H1 (cell line): ENCODE data around the gene SFT2D1. TPM values are rescaled to one million over a fixed set of nuclear protein-coding genes. Genes with fewer than 3 reads are reported as not detected.
A peak's percentile ranks its signal among the peaks of the same experiment; 100 is the strongest.

Experiments used
- CTCF ChIA-PET: fragments of 300-600 bp; sonication (Branson Sonifier 250); formaldehyde crosslinking; loops from one replicate; lab custom pipeline; 2021; ENCODE audit not compliant: partially characterized antibody; lab: Charles Lee
- POLR2A ChIA-PET: fragments of 300-600 bp; sonication (Branson Sonifier 250); formaldehyde crosslinking; loops from one replicate; lab custom pipeline; 2021; ENCODE audit warnings: inconsistent platforms; ENCODE audit not compliant: partially characterized antibody; lab: Charles Lee
- DNase-seq, 2 experiments: peaks; one replicate each; pipeline versions ENCODE4 v3.0.0 to v3.0.0-alpha.2; 2010 to 2022; ENCODE audit warnings: low spot score in 2 of 2, low read depth in 1 of 2, mixed read lengths in 1 of 2
- FAIRE-seq: peaks from 2 replicates; lab custom pipeline; 2011; peaks lifted over from hg19 to GRCh38; lab: Jason Lieb, UNC
- H2AFZ ChIP-seq: 2 replicates; pipeline ENCODE4 v1.8.1; 2012; ENCODE audit warnings: low read length, inconsistent platforms
- H2AK5ac ChIP-seq: 2 replicates; pipeline ENCODE4 v1.6.1; 2013; ENCODE audit warnings: low read depth, low read length
- H2BK120ac ChIP-seq: replicated peaks from 2 replicates; pipeline ENCODE3; 2013; ENCODE audit warnings: low read depth, low read length, inconsistent platforms
- H2BK12ac ChIP-seq: 2 replicates; pipeline ENCODE4 v1.6.1; 2013; ENCODE audit warnings: low read depth, low read length
- H2BK15ac ChIP-seq: 2 replicates; pipeline ENCODE4 v1.6.1; 2013; ENCODE audit warnings: low read length
- H2BK20ac ChIP-seq: 2 replicates; pipeline ENCODE4 v1.6.1; 2013; ENCODE audit warnings: low read length
- H2BK5ac ChIP-seq: 2 replicates; pipeline ENCODE4 v1.6.1; 2013; ENCODE audit warnings: low read depth, low read length
- H3K14ac ChIP-seq: 2 replicates; pipeline ENCODE4 v1.6.1; 2013; ENCODE audit warnings: inconsistent platforms; ENCODE audit not compliant: insufficient read length
- H3K18ac ChIP-seq: 2 replicates; pipeline ENCODE4 v1.6.1; 2013; ENCODE audit warnings: low read length; ENCODE audit errors: extremely low read depth
- H3K23ac ChIP-seq: 2 replicates; pipeline ENCODE4 v1.6.1; 2013; ENCODE audit warnings: inconsistent platforms; ENCODE audit not compliant: insufficient read length
- H3K23me2 ChIP-seq: 2 replicates; pipeline ENCODE4 v1.6.1; 2013; ENCODE audit warnings: low read depth, low read length
- H3K27ac ChIP-seq: 2 replicates; pipeline ENCODE4 v1.6.1; 2011; ENCODE audit warnings: low read depth, low read length, inconsistent platforms
- H3K27me3 ChIP-seq, 4 experiments: replicated peaks in 1 of 4; 1 replicate in 1 of 4; 2 replicates in 3 of 4; pipeline versions ENCODE4 v1.6.1 to v1.8.1; 2011 to 2013; ENCODE audit warnings: low read length in 3 of 4, mild to moderate bottlenecking in 3 of 4, inconsistent platforms in 2 of 4, mixed read lengths in 2 of 4, moderate library complexity in 1 of 4; ENCODE audit not compliant: control insufficient read depth in 3 of 4, insufficient read depth in 3 of 4; ENCODE audit errors: extremely low read depth in 1 of 4
- H3K36me3 ChIP-seq, 4 experiments: 2 replicates each; pipeline versions ENCODE4 v1.6.1 to v1.8.1; 2011 to 2013; ENCODE audit warnings: mild to moderate bottlenecking in 4 of 4, low read length in 3 of 4, moderate library complexity in 2 of 4, control low read depth in 1 of 4, inconsistent platforms in 1 of 4; ENCODE audit not compliant: insufficient read depth in 4 of 4, control insufficient read depth in 2 of 4
- H3K4ac ChIP-seq: replicated peaks from 2 replicates; pipeline ENCODE3; 2013; ENCODE audit warnings: low read length, low read depth, mixed read lengths, inconsistent platforms; ENCODE audit not compliant: insufficient read length
- H3K4me1 ChIP-seq, 4 experiments: replicated peaks in 1 of 4; 1 replicate in 1 of 4; 2 replicates in 3 of 4; pipeline versions ENCODE4 v1.6.1 to v1.8.1; 2011 to 2013; ENCODE audit warnings: low read length in 3 of 4, inconsistent platforms in 2 of 4, mixed read lengths in 1 of 4; ENCODE audit not compliant: insufficient read depth in 4 of 4, control insufficient read depth in 3 of 4
- H3K4me2 ChIP-seq, 2 experiments: 2 replicates each; pipeline versions ENCODE4 v1.6.1 to v1.8.1; 2011 to 2013; ENCODE audit warnings: low read depth in 2 of 2, low read length in 2 of 2, control low read depth in 1 of 2, inconsistent platforms in 1 of 2, mild to moderate bottlenecking in 1 of 2; ENCODE audit not compliant: insufficient read depth in 1 of 2
- H3K4me3 ChIP-seq, 4 experiments: fragments of 200-600, 300-600 bp in 1 of 4; sonication (generic), shearing (Covaris generic), sonication (Bioruptor Twin) in 1 of 4; 2 replicates each; pipeline versions ENCODE4 v1.5.1 to v1.8.1; 2011 to 2016; ENCODE audit warnings: low read length in 4 of 4, low read depth in 3 of 4, control low read depth in 2 of 4, inconsistent platforms in 2 of 4, mild to moderate bottlenecking in 2 of 4, mixed read lengths in 1 of 4, moderate library complexity in 1 of 4; ENCODE audit not compliant: insufficient read depth in 2 of 4; ENCODE audit errors: extremely low read depth in 1 of 4
- H3K56ac ChIP-seq: replicated peaks from 2 replicates; pipeline ENCODE3; 2013; ENCODE audit warnings: low read depth, mild to moderate bottlenecking, mixed read lengths, low read length, inconsistent platforms; ENCODE audit not compliant: insufficient read length
- H3K79me1 ChIP-seq: 2 replicates; pipeline ENCODE4 v1.6.1; 2013; ENCODE audit warnings: low read depth, low read length, control low read depth
- H3K79me2 ChIP-seq, 2 experiments: 2 replicates each; pipeline versions ENCODE4 v1.6.1 to v1.8.1; 2012 to 2013; ENCODE audit warnings: low read length in 2 of 2, mild to moderate bottlenecking in 2 of 2, inconsistent platforms in 1 of 2; ENCODE audit not compliant: insufficient read depth in 2 of 2, control insufficient read depth in 1 of 2
- H3K9ac ChIP-seq, 4 experiments: replicated peaks in 1 of 4; 1 replicate in 1 of 4; 2 replicates in 3 of 4; pipeline versions ENCODE4 v1.6.1 to v1.8.1; 2011 to 2013; ENCODE audit warnings: low read depth in 3 of 4, low read length in 3 of 4, control low read depth in 2 of 4, mild to moderate bottlenecking in 2 of 4, moderate library complexity in 2 of 4, inconsistent platforms in 1 of 4; ENCODE audit errors: extremely low read depth in 1 of 4
- H3K9me3 ChIP-seq, 2 experiments: 2 replicates each; pipeline versions ENCODE4 v1.6.1 to v1.8.1; 2012 to 2013; ENCODE audit warnings: mild to moderate bottlenecking in 2 of 2, moderate library complexity in 2 of 2, control low read depth in 1 of 2, inconsistent platforms in 1 of 2, low read depth in 1 of 2, low read length in 1 of 2, mixed read lengths in 1 of 2; ENCODE audit not compliant: insufficient read depth in 2 of 2
- H4K20me1 ChIP-seq, 2 experiments: replicated peaks in 1 of 2; 2 replicates each; pipeline versions ENCODE3 to v1.8.1; 2011 to 2013; ENCODE audit warnings: inconsistent platforms in 2 of 2, low read length in 2 of 2, mild to moderate bottlenecking in 1 of 2; ENCODE audit not compliant: insufficient read depth in 2 of 2, control insufficient read depth in 1 of 2
- H4K5ac ChIP-seq: 2 replicates; pipeline ENCODE4 v1.6.1; 2013; ENCODE audit warnings: low read length, low read depth, mixed read lengths, inconsistent platforms; ENCODE audit not compliant: insufficient read length
- H4K8ac ChIP-seq: 2 replicates; pipeline ENCODE4 v1.8.0; 2013; ENCODE audit warnings: mild to moderate bottlenecking, moderate library complexity, low read length, inconsistent platforms; ENCODE audit not compliant: insufficient read depth; ENCODE audit errors: extremely low read depth
- H4K91ac ChIP-seq: replicated peaks from 2 replicates; pipeline ENCODE3; 2013; ENCODE audit warnings: low read length, mixed read lengths, inconsistent platforms; ENCODE audit not compliant: insufficient read length
- ATF2 ChIP-seq: IDR thresholded peaks from 2 replicates; pipeline ENCODE4 v1.6.1; 2012; ENCODE audit warnings: low read length, inconsistent platforms
- CTCF ChIP-seq, 3 experiments: IDR thresholded peaks; 1 replicate in 2 of 3; 2 replicates in 1 of 3; pipeline versions ENCODE4 v1.5.1 to v1.6.1; 2011; ENCODE audit warnings: low read length in 3 of 3, mild to moderate bottlenecking in 3 of 3, inconsistent platforms in 2 of 3, low read depth in 1 of 3, moderate library complexity in 1 of 3; ENCODE audit not compliant: insufficient read depth in 1 of 3; ENCODE audit errors: control extremely low read depth in 1 of 3
- NRF1 ChIP-seq: IDR thresholded peaks from 2 replicates; pipeline ENCODE4 v1.6.1; 2011; ENCODE audit warnings: mild to moderate bottlenecking, low read depth, low read length, improper control_type of control experiment
- POLR2A ChIP-seq, 2 experiments: IDR thresholded peaks; 1 replicate in 1 of 2; 2 replicates in 1 of 2; pipeline ENCODE4 v1.6.1; 2011; ENCODE audit warnings: low read depth in 2 of 2, low read length in 2 of 2, mild to moderate bottlenecking in 2 of 2; ENCODE audit errors: control extremely low read depth in 1 of 2
- RBBP5 ChIP-seq: IDR thresholded peaks from 2 replicates; pipeline ENCODE4 v1.7.1; 2012; ENCODE audit warnings: low read depth, mild to moderate bottlenecking, inconsistent platforms, low read length, moderate library complexity, borderline replicate concordance
- YY1 ChIP-seq: IDR thresholded peaks from 2 replicates; pipeline ENCODE4 v1.6.1; 2011; ENCODE audit warnings: low read depth, mild to moderate bottlenecking, low read length
- WGBS, 2 experiments: shearing (Covaris generic) in 1 of 2; methylation state at CpG; one replicate each; pipeline versions ENCODE4 v1.1.6 to v1.1.7; 2013 to 2015; ENCODE audit warnings: low lambda C conversion rate in 2 of 2, mixed read lengths in 2 of 2, inconsistent platforms in 1 of 2, low coverage in 1 of 2, missing lambda C conversion rate in 1 of 2; ENCODE audit not compliant: insufficient replicate concordance in 2 of 2, insufficient coverage in 1 of 2, insufficient read length in 1 of 2; ENCODE audit errors: extremely low coverage in 1 of 2, missing lambda C conversion rate in 1 of 2; 5-methylcytosine and 5-hydroxymethylcytosine counted together
- polyA plus RNA-seq, 7 experiments: library from polyadenylated mRNA; depleted of rRNA in 3 of 7; stranded (reverse) in 5 of 7; unstranded in 2 of 7; fragments of >200 nt in 5 of 7; fragments of 200-250 nt in 2 of 7; gene quantifications; 1 replicate in 5 of 7; 2 replicates in 1 of 7; 4 replicates in 1 of 7; pipeline versions ENCODE4 v1.2.1 to v1.2.3, GENCODE V29; 2011 to 2013; ENCODE audit warnings: missing spikeins in 2 of 7, mixed read lengths in 2 of 7
- total RNA-seq: library from RNA; stranded (reverse); fragmentation: NEBNext Ultra II Directional; extraction: Animal tissue kit (Norgen Biotek cat#: 25700); gene quantifications from 2 replicates; pipeline ENCODE4 v1.2.1, GENCODE V29; 2021

SFT2D1 gene
- total and polyA plus RNA-seq, 2 of the 8 experiments (the other 6 are each of a cell fraction or from before 2014, with no cell fraction given): 52.3 to 76.1 TPM

- Histone ChIP-seq H2AFZ (peak overlapping the region; percentile 36; the same call in 1 of the 2 replicates), H3K9me3 (no peaks in the 10 kb centered on the region), H3K23ac (peak overlapping the region; percentile 61), H2BK15ac (no peak overlapping the region), H3K18ac (no peak overlapping the region; the same call in 1 of the 2 replicates), H3K79me1 (no peaks in the 10 kb centered on the region), H3K27ac (no peak overlapping the region), H2BK5ac (no peak overlapping the region), H2BK120ac (peak overlapping the region; percentile 52), H3K4ac (no peak overlapping the region), H3K4me3 (no peak overlapping the region), H3K4me1 (peaks cover 0 to 4% (median 3%) of the 10 kb centered on the region in 4 experiments; a peak in 4 of 7 replicates), H2AK5ac (no peak overlapping the region), H3K23me2 (no peaks in the 10 kb centered on the region), H3K27me3 (0 out of 7 replicates have a peak, but pooled peaks cover 0 to 2% (median 0%) of the 10 kb centered on the region in 4 experiments), H3K9ac (no peak overlapping the region), H3K79me2 (no peaks in the 10 kb centered on the region), H2BK20ac (no peak overlapping the region), H4K91ac (peak overlapping the region; percentile 69), H2BK12ac (no peak overlapping the region), H4K5ac (no peak overlapping the region), H4K8ac (peak overlapping the region; percentile 14; the same call in 1 of the 2 replicates), H3K56ac (no peak overlapping the region), H3K4me2 (no peak overlapping the region), H3K36me3 (no peaks in the 10 kb centered on the region), H3K14ac (no peak overlapping the region), H4K20me1 (no peaks in the 10 kb centered on the region)
- POLR2A ChIA-PET: interaction anchor here (0.9 kb wide), 2 partner anchors 10 to 11 kb away, joined by 3 read pairs; no protein-coding TSS in a partner anchor
- CTCF ChIA-PET: interaction anchor here (0.9 to 1.0 kb wide), 2 partner anchors 25 to 42 kb away, joined by 3 read pairs; no protein-coding TSS in a partner anchor
- FAIRE-seq: no peak
- TF ChIP-seq NRF1 (no peak), ATF2 (no peak), POLR2A (IDR thresholded peaks at IDR 0.05; ENCODE audit: control extremely low read depth in 1 of 2, low read depth in 2 of 2, low read length in 2 of 2) (no peak), YY1 (no peak), RBBP5 (no peak), CTCF (IDR thresholded peaks at IDR 0.05; ENCODE audit: control extremely low read depth in 1 of 3, insufficient read depth in 1 of 3, low read depth in 1 of 3, low read length in 3 of 3) (no peak)
- 88% methylated on average over 5 of the region's 5 CpGs; no CpG with 5 or more reads in 1 of the 2 experiments for WGBS, 2 experiments
- DNase-seq: no peak
Observed at GRCh38 chr6:166355552-166355951, 13.2 kb upstream of the SFT2D1 start.
